H1 (cell line): ENCODE data around the gene TLCD5. TPM values are rescaled to one million over a fixed set of nuclear protein-coding genes. Genes with fewer than 3 reads are reported as not detected.

ENCODE experiments used
- CBX5 ChIP-seq: fragments of 300-800, 300-1000 bp; sonication (generic); IDR thresholded peaks from 2 replicates; pipeline ENCODE4 v1.7.1; 2016; ENCODE audit warnings: antibody characterized with exemption, low read length, low read depth
- CBX8 ChIP-seq: fragments of 300-800, 300-1000 bp; sonication (generic); IDR thresholded peaks from 2 replicates; pipeline ENCODE4 v1.7.1; 2016; ENCODE audit warnings: low read depth, low read length, borderline replicate concordance
- JUND ChIP-seq: IDR thresholded peaks from 2 replicates; pipeline ENCODE4 v1.6.1; 2011; ENCODE audit warnings: mild to moderate bottlenecking, improper control_type of control experiment, low read length
- KDM4A ChIP-seq: IDR thresholded peaks from one replicate; pipeline ENCODE4 v1.7.1; 2012; ENCODE audit warnings: low read depth, mild to moderate bottlenecking, moderate library complexity, low read length, inconsistent platforms; ENCODE audit not compliant: severe bottlenecking
- SAP30 ChIP-seq: fragments of 300-600 bp; sonication (generic); IDR thresholded peaks from 2 replicates; pipeline ENCODE4 v1.7.1; 2012; ENCODE audit warnings: low read length, moderate library complexity, mild to moderate bottlenecking, inconsistent platforms; ENCODE audit not compliant: insufficient read depth, insufficient replicate concordance
- SP1 ChIP-seq: IDR thresholded peaks from 2 replicates; pipeline ENCODE4 v1.6.1; 2011; ENCODE audit warnings: low read depth, low read length
- SP4 ChIP-seq: IDR thresholded peaks from 2 replicates; pipeline ENCODE4 v1.6.1; 2012; ENCODE audit warnings: low read length, inconsistent platforms
- polyA plus RNA-seq, 7 experiments: library from polyadenylated mRNA; depleted of rRNA in 3 of 7; stranded (reverse) in 5 of 7; unstranded in 2 of 7; fragments of >200 nt in 5 of 7; fragments of 200-250 nt in 2 of 7; gene quantifications; 1 replicate in 5 of 7; 2 replicates in 1 of 7; 4 replicates in 1 of 7; pipeline versions ENCODE4 v1.2.1 to v1.2.3, GENCODE V29; 2011 to 2013; ENCODE audit warnings: missing spikeins in 2 of 7, mixed read lengths in 2 of 7
- total RNA-seq: library from RNA; stranded (reverse); fragmentation: NEBNext Ultra II Directional; extraction: Animal tissue kit (Norgen Biotek cat#: 25700); gene quantifications from 2 replicates; pipeline ENCODE4 v1.2.1, GENCODE V29; 2021
- TF ChIP-seq, protein P1 (sequence below): fragments of 300-600 bp; sonication (generic); IDR thresholded peaks from 2 replicates; pipeline ENCODE4 v1.7.1; 2012; ENCODE audit warnings: low read length, moderate library complexity, mild to moderate bottlenecking, inconsistent platforms; ENCODE audit not compliant: insufficient replicate concordance
- TF ChIP-seq, protein P2 (sequence below): IDR thresholded peaks from 2 replicates; pipeline ENCODE4 v1.6.1; 2012; ENCODE audit warnings: low read length, inconsistent platforms

Gene TLCD5
- total and polyA plus RNA-seq, 2 of the 8 experiments (the other 6 are each of a cell fraction or from before 2014, with no cell fraction given), result 9.5 to 10.1 TPM

DNA sequence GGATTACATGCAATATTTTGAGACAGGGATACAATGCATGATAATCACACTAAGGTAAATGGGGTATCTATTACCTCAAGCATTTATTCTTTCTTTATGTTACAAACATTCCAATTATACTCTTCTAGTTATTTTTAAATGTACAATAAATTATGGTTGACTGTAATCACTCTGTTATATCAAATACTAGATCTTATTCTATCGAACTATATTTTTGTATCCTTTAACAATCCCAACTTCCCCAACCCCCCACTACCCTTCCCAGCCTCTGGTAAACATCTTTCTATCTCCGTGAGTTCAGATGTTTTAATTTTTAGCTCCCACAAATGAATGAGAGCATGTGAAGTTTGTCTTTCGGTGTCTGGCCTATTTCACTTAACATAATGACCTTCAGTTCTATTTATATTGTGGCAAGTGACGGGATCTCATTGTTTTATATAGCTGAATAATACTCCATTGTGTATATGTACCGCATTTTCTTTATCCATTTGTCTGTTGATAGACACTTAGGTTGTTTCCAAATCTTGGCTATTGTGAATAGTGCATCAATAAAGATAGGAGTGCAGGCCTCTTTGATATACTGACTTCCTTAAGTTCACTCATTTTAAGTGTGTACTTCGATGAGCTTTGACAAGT lies 51.6 kb downstream of the TLCD5 start (continued):
- TF ChIP-seq, protein P1, sequence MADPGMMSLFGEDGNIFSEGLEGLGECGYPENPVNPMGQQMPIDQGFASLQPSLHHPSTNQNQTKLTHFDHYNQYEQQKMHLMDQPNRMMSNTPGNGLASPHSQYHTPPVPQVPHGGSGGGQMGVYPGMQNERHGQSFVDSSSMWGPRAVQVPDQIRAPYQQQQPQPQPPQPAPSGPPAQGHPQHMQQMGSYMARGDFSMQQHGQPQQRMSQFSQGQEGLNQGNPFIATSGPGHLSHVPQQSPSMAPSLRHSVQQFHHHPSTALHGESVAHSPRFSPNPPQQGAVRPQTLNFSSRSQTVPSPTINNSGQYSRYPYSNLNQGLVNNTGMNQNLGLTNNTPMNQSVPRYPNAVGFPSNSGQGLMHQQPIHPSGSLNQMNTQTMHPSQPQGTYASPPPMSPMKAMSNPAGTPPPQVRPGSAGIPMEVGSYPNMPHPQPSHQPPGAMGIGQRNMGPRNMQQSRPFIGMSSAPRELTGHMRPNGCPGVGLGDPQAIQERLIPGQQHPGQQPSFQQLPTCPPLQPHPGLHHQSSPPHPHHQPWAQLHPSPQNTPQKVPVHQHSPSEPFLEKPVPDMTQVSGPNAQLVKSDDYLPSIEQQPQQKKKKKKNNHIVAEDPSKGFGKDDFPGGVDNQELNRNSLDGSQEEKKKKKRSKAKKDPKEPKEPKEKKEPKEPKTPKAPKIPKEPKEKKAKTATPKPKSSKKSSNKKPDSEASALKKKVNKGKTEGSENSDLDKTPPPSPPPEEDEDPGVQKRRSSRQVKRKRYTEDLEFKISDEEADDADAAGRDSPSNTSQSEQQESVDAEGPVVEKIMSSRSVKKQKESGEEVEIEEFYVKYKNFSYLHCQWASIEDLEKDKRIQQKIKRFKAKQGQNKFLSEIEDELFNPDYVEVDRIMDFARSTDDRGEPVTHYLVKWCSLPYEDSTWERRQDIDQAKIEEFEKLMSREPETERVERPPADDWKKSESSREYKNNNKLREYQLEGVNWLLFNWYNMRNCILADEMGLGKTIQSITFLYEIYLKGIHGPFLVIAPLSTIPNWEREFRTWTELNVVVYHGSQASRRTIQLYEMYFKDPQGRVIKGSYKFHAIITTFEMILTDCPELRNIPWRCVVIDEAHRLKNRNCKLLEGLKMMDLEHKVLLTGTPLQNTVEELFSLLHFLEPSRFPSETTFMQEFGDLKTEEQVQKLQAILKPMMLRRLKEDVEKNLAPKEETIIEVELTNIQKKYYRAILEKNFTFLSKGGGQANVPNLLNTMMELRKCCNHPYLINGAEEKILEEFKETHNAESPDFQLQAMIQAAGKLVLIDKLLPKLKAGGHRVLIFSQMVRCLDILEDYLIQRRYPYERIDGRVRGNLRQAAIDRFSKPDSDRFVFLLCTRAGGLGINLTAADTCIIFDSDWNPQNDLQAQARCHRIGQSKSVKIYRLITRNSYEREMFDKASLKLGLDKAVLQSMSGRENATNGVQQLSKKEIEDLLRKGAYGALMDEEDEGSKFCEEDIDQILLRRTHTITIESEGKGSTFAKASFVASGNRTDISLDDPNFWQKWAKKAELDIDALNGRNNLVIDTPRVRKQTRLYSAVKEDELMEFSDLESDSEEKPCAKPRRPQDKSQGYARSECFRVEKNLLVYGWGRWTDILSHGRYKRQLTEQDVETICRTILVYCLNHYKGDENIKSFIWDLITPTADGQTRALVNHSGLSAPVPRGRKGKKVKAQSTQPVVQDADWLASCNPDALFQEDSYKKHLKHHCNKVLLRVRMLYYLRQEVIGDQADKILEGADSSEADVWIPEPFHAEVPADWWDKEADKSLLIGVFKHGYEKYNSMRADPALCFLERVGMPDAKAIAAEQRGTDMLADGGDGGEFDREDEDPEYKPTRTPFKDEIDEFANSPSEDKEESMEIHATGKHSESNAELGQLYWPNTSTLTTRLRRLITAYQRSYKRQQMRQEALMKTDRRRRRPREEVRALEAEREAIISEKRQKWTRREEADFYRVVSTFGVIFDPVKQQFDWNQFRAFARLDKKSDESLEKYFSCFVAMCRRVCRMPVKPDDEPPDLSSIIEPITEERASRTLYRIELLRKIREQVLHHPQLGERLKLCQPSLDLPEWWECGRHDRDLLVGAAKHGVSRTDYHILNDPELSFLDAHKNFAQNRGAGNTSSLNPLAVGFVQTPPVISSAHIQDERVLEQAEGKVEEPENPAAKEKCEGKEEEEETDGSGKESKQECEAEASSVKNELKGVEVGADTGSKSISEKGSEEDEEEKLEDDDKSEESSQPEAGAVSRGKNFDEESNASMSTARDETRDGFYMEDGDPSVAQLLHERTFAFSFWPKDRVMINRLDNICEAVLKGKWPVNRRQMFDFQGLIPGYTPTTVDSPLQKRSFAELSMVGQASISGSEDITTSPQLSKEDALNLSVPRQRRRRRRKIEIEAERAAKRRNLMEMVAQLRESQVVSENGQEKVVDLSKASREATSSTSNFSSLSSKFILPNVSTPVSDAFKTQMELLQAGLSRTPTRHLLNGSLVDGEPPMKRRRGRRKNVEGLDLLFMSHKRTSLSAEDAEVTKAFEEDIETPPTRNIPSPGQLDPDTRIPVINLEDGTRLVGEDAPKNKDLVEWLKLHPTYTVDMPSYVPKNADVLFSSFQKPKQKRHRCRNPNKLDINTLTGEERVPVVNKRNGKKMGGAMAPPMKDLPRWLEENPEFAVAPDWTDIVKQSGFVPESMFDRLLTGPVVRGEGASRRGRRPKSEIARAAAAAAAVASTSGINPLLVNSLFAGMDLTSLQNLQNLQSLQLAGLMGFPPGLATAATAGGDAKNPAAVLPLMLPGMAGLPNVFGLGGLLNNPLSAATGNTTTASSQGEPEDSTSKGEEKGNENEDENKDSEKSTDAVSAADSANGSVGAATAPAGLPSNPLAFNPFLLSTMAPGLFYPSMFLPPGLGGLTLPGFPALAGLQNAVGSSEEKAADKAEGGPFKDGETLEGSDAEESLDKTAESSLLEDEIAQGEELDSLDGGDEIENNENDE, result no peak
- no peak for TF ChIP-seq SAP30
- TF ChIP-seq JUND, result no peak
- no peak for TF ChIP-seq CBX5
- no peak for TF ChIP-seq KDM4A
- TF ChIP-seq SP1, result no peak
- TF ChIP-seq SP4, result no peak
- TF ChIP-seq CBX8, result no peak
- TF ChIP-seq, protein P2, sequence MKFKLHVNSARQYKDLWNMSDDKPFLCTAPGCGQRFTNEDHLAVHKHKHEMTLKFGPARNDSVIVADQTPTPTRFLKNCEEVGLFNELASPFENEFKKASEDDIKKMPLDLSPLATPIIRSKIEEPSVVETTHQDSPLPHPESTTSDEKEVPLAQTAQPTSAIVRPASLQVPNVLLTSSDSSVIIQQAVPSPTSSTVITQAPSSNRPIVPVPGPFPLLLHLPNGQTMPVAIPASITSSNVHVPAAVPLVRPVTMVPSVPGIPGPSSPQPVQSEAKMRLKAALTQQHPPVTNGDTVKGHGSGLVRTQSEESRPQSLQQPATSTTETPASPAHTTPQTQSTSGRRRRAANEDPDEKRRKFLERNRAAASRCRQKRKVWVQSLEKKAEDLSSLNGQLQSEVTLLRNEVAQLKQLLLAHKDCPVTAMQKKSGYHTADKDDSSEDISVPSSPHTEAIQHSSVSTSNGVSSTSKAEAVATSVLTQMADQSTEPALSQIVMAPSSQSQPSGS, result no peak
